ENCODE data around the gene PPP1R10.
"Not testable (repeated sequence)": the region's sequence is repeated elsewhere in the genome, so short reads cannot be mapped to it uniquely, and the experiment has no call there.

The PPP1R10 gene

GRCh38 chr6:30616811-30617564 lies at the start of gene PPP1R10:
PPP1R10 (minus strand) TSS chr6:30617243; CDS start chr6:30609944, 7,299 bp downstream.
- DNase-seq (ENCODE audit: low read depth), result peak; percentile 95

- DNase-seq (ENCODE audit: low read depth), result peak; percentile 23
These were observed 49.3 kb upstream of the PPP1R10 start for GRCh38 chr6:30666300-30666699.

- DNase-seq (ENCODE audit: low read depth), result no peak
These were observed 48.1 kb upstream of the PPP1R10 start for GRCh38 chr6:30664994-30665767.

GRCh38 chr6:30657922-30658321 lies 40.9 kb upstream of the PPP1R10 start:
- not testable (repeated sequence) for DNase-seq (ENCODE audit: low read depth)

GRCh38 chr6:30657454-30657853 lies 40.4 kb upstream of the PPP1R10 start:
- DNase-seq (ENCODE audit: low read depth), result no peak

GRCh38 chr6:30656513-30656912 lies 39.5 kb upstream of the PPP1R10 start:
- DNase-seq (ENCODE audit: low read depth), result no peak

GRCh38 chr6:30655743-30656094 lies 38.7 kb upstream of the PPP1R10 start:
- DNase-seq (ENCODE audit: low read depth), result no peak

- DNase-seq (ENCODE audit: low read depth), result no peak
These were observed 38.0 kb upstream of the PPP1R10 start for GRCh38 chr6:30654798-30655742.

- DNase-seq (ENCODE audit: low read depth), result no peak
These were observed 34.1 kb upstream of the PPP1R10 start for GRCh38 chr6:30651143-30651542.

- peak; percentile 63 for DNase-seq (ENCODE audit: low read depth)
These were observed 30.4 kb upstream of the PPP1R10 start for GRCh38 chr6:30647242-30648116.

- peak; percentile 91 for DNase-seq (ENCODE audit: low read depth)
These were observed 29.6 kb upstream of the PPP1R10 start, which contains the start of gene C6orf136 for GRCh38 chr6:30646450-30647241. C6orf136 (plus strand) TSS chr6:30647133; CDS start chr6:30647232, 99 bp downstream.

GRCh38 chr6:30645989-30646388 lies 28.9 kb upstream of the PPP1R10 start:
- DNase-seq (ENCODE audit: low read depth), result no peak

GRCh38 chr6:30644769-30645168 lies 27.7 kb upstream of the PPP1R10 start:
- no peak for DNase-seq (ENCODE audit: low read depth)

GRCh38 chr6:30643656-30644055 lies 26.6 kb upstream of the PPP1R10 start:
- no peak for DNase-seq (ENCODE audit: low read depth)

- no peak for DNase-seq (ENCODE audit: low read depth)
These were observed 24.0 kb upstream of the PPP1R10 start for GRCh38 chr6:30641048-30641447.

GRCh38 chr6:30640481-30640880 lies 23.4 kb upstream of the PPP1R10 start:
- DNase-seq (ENCODE audit: low read depth), result no peak

- no peak for DNase-seq (ENCODE audit: low read depth)
These were observed 18.8 kb upstream of the PPP1R10 start for GRCh38 chr6:30635834-30636233.

GRCh38 chr6:30626484-30627366 lies 9.7 kb upstream of the PPP1R10 start, which contains the start of gene ATAT1:
ATAT1 (plus strand) TSS chr6:30626874.
- peak; percentile 83 for DNase-seq (ENCODE audit: low read depth)

- no peak for DNase-seq (ENCODE audit: low read depth)
These were observed 8.5 kb upstream of the PPP1R10 start for GRCh38 chr6:30625511-30625910.
